ENCODE data around the gene GRIN2C.
"Not testable (repeated sequence)": the region's sequence is repeated elsewhere in the genome, so short reads cannot be mapped to it uniquely, and the experiment has no call there.

GRIN2C gene

GRCh38 chr17:74859459-74860228 is at the start of gene GRIN2C:
GRIN2C (minus strand) TSS chr17:74859885; CDS start chr17:74855092, 4,793 bp downstream.
- Histone ChIP-seq H3K4me3 (ENCODE audit: low read depth in 1 of 2, low read length in 2 of 2) (no peak within 1 kb of the TSS), H3K4me1 (ENCODE audit: control insufficient read depth in 1 of 2, insufficient read depth in 2 of 2, low read length in 2 of 2) (peaks cover 9 to 26% of the 10 kb centered on the region in 2 donors), H3K9ac (ENCODE audit: low read depth in 1 of 2, low read length in 2 of 2) (no peak within 1 kb of the TSS), H3K9me3 (ENCODE audit: control insufficient read depth in 1 of 2, low read length in 2 of 2) (no peaks in the 10 kb centered on the region), H3K36me3 (ENCODE audit: control insufficient read depth in 1 of 2, insufficient read depth in 2 of 2, low read length in 2 of 2) (no peaks in the 10 kb centered on the region), H3K27me3 (ENCODE audit: control insufficient read depth in 1 of 2, insufficient read depth in 2 of 2, low read length in 2 of 2) (peaks cover 40 to 52% of the 10 kb centered on the region in 2 donors), H3K27ac (ENCODE audit: low read depth, low read length) (no peak within 1 kb of the TSS)

GRCh38 chr17:74909097-74909496 is 49.4 kb upstream of the GRIN2C start:
- H3K27ac ChIP-seq (ENCODE audit: low read depth, low read length); H3K4me3 ChIP-seq (ENCODE audit: low read depth in 1 of 2, low read length in 2 of 2); H3K27me3 ChIP-seq (ENCODE audit: control insufficient read depth in 1 of 2, insufficient read depth in 2 of 2, low read length in 2 of 2); H3K4me1 ChIP-seq (ENCODE audit: control insufficient read depth in 1 of 2, insufficient read depth in 2 of 2, low read length in 2 of 2); H3K9ac ChIP-seq (ENCODE audit: low read depth in 1 of 2, low read length in 2 of 2); H3K9me3 ChIP-seq (ENCODE audit: control insufficient read depth in 1 of 2, low read length in 2 of 2); H3K36me3 ChIP-seq (ENCODE audit: control insufficient read depth in 1 of 2, insufficient read depth in 2 of 2, low read length in 2 of 2): not testable (repeated sequence)

- peaks cover 11 to 15% of the 10 kb centered on the region in 2 donors for H3K27me3 ChIP-seq (ENCODE audit: control insufficient read depth in 1 of 2, insufficient read depth in 2 of 2, low read length in 2 of 2)
Observed at GRCh38 chr17:74907012-74907411, 47.3 kb upstream of the GRIN2C start.

DNA sequence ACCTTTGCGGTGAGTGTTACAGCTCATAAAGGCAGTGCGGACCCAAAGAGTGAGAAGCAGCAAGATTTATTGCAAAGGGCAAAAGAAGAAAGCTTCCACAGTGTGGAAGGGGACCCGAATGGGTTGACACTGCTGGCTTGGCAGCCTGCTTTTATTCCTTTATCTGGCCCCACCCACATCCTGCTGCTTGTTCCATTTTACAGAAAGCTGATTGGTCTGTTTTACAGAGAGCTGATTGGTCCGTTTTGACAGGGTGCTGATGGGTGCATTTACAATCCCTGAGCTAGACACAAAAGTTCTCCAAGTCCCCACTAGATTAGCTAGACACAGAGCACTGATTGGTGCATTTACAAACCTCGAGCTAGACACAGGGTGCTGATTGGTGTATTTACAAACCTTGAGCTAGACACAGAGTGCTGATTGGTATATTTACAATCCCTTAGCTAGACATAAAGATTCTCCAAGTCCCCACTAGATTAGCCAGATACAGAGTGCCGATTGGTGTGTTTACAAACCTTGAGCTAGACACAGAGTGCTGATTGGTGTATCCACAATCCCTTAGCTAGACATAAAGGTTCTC is 46.6 kb upstream of the GRIN2C start:
- H3K9me3 ChIP-seq (ENCODE audit: control insufficient read depth in 1 of 2, low read length in 2 of 2); H3K4me3 ChIP-seq (ENCODE audit: low read depth in 1 of 2, low read length in 2 of 2); H3K36me3 ChIP-seq (ENCODE audit: control insufficient read depth in 1 of 2, insufficient read depth in 2 of 2, low read length in 2 of 2); H3K4me1 ChIP-seq (ENCODE audit: control insufficient read depth in 1 of 2, insufficient read depth in 2 of 2, low read length in 2 of 2); H3K9ac ChIP-seq (ENCODE audit: low read depth in 1 of 2, low read length in 2 of 2); H3K27ac ChIP-seq (ENCODE audit: low read depth, low read length): not testable (repeated sequence)
- peaks cover 11 to 18% of the 10 kb centered on the region in 2 donors for H3K27me3 ChIP-seq (ENCODE audit: control insufficient read depth in 1 of 2, insufficient read depth in 2 of 2, low read length in 2 of 2)

More at GRCh38 chr17:74907012-74907411, 47.3 kb upstream of the GRIN2C start:
- H3K9ac ChIP-seq (ENCODE audit: low read depth in 1 of 2, low read length in 2 of 2), result no peak overlapping the region
- no peaks in the 10 kb centered on the region for H3K9me3 ChIP-seq (ENCODE audit: control insufficient read depth in 1 of 2, low read length in 2 of 2)
- no peak overlapping the region for H3K4me3 ChIP-seq (ENCODE audit: low read depth in 1 of 2, low read length in 2 of 2)
- no peaks in the 10 kb centered on the region for H3K36me3 ChIP-seq (ENCODE audit: control insufficient read depth in 1 of 2, insufficient read depth in 2 of 2, low read length in 2 of 2)
- H3K27ac ChIP-seq (ENCODE audit: low read depth, low read length), result no peak overlapping the region
- no peaks in the 10 kb centered on the region for H3K4me1 ChIP-seq (ENCODE audit: control insufficient read depth in 1 of 2, insufficient read depth in 2 of 2, low read length in 2 of 2)

DNA sequence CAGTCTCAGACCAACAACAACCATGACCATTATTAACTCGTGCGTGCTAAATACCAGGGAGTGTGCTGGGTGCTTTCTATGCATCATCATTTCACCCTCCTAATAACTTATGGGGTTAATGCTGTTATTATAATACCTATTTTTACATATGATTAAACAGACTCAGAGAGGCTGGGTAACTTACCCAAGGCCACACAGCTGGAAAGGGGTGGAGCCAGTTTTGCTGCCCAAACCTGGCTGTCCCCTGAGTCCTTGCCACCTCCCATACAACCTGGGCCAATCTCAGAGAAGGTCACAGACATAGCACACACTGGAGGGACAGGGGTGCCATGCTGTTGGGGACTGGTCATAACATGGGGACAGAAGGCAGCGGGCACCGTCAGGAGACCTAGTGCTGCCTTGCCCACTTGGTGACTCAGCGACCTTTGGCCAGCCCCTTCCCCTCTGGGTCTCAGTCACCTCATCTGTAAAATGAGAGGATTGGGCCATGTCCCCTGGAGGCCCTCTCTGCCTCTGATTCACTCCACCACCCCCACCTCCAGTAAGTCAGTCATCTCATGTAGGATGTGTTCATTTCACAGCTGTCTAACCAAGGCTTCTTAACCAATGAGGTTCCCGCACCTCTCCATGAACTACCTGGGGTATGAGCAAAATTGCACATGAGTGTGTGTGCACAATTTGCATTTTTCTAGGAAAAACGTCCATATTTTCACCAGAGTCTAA is 45.2 kb upstream of the GRIN2C start:
- Histone ChIP-seq H3K9ac (ENCODE audit: low read depth in 1 of 2, low read length in 2 of 2) (no peak overlapping the region), H3K9me3 (ENCODE audit: control insufficient read depth in 1 of 2, low read length in 2 of 2) (no peaks in the 10 kb centered on the region), H3K27me3 (ENCODE audit: control insufficient read depth in 1 of 2, insufficient read depth in 2 of 2, low read length in 2 of 2) (peaks cover 11 to 20% of the 10 kb centered on the region in 2 donors), H3K4me1 (ENCODE audit: control insufficient read depth in 1 of 2, insufficient read depth in 2 of 2, low read length in 2 of 2) (no peaks in the 10 kb centered on the region), H3K4me3 (ENCODE audit: low read depth in 1 of 2, low read length in 2 of 2) (no peak overlapping the region), H3K27ac (ENCODE audit: low read depth, low read length) (no peak overlapping the region), H3K36me3 (ENCODE audit: control insufficient read depth in 1 of 2, insufficient read depth in 2 of 2, low read length in 2 of 2) (no peaks in the 10 kb centered on the region)

- no peak overlapping the region for H3K4me3 ChIP-seq (ENCODE audit: low read depth in 1 of 2, low read length in 2 of 2)
- H3K27ac ChIP-seq (ENCODE audit: low read depth, low read length), result no peak overlapping the region
- no peak overlapping the region for H3K9ac ChIP-seq (ENCODE audit: low read depth in 1 of 2, low read length in 2 of 2)
- H3K9me3 ChIP-seq (ENCODE audit: control insufficient read depth in 1 of 2, low read length in 2 of 2), result no peaks in the 10 kb centered on the region
- H3K4me1 ChIP-seq (ENCODE audit: control insufficient read depth in 1 of 2, insufficient read depth in 2 of 2, low read length in 2 of 2), result no peaks in the 10 kb centered on the region
- H3K36me3 ChIP-seq (ENCODE audit: control insufficient read depth in 1 of 2, insufficient read depth in 2 of 2, low read length in 2 of 2), result no peaks in the 10 kb centered on the region
- peaks cover 11 to 20% of the 10 kb centered on the region in 2 donors for H3K27me3 ChIP-seq (ENCODE audit: control insufficient read depth in 1 of 2, insufficient read depth in 2 of 2, low read length in 2 of 2)
Observed at GRCh38 chr17:74903671-74904070, 44.0 kb upstream of the GRIN2C start.

- Histone ChIP-seq H3K4me3 (ENCODE audit: low read depth in 1 of 2, low read length in 2 of 2) (no peak overlapping the region), H3K27me3 (ENCODE audit: control insufficient read depth in 1 of 2, insufficient read depth in 2 of 2, low read length in 2 of 2) (peaks cover 11 to 20% of the 10 kb centered on the region in 2 donors), H3K36me3 (ENCODE audit: control insufficient read depth in 1 of 2, insufficient read depth in 2 of 2, low read length in 2 of 2) (no peaks in the 10 kb centered on the region), H3K4me1 (ENCODE audit: control insufficient read depth in 1 of 2, insufficient read depth in 2 of 2, low read length in 2 of 2) (no peaks in the 10 kb centered on the region), H3K9ac (ENCODE audit: low read depth in 1 of 2, low read length in 2 of 2) (no peak overlapping the region), H3K27ac (ENCODE audit: low read depth, low read length) (no peak overlapping the region), H3K9me3 (ENCODE audit: control insufficient read depth in 1 of 2, low read length in 2 of 2) (no peaks in the 10 kb centered on the region)
Observed at GRCh38 chr17:74903034-74903433, 43.3 kb upstream of the GRIN2C start.

GRCh38 chr17:74901353-74902135 is 41.9 kb upstream of the GRIN2C start:
- Histone ChIP-seq H3K27me3 (ENCODE audit: control insufficient read depth in 1 of 2, insufficient read depth in 2 of 2, low read length in 2 of 2) (peaks cover 14 to 24% of the 10 kb centered on the region in 2 donors), H3K4me3 (ENCODE audit: low read depth in 1 of 2, low read length in 2 of 2) (no peak overlapping the region), H3K9ac (ENCODE audit: low read depth in 1 of 2, low read length in 2 of 2) (no peak overlapping the region), H3K27ac (ENCODE audit: low read depth, low read length) (no peak overlapping the region), H3K36me3 (ENCODE audit: control insufficient read depth in 1 of 2, insufficient read depth in 2 of 2, low read length in 2 of 2) (no peaks in the 10 kb centered on the region), H3K9me3 (ENCODE audit: control insufficient read depth in 1 of 2, low read length in 2 of 2) (no peaks in the 10 kb centered on the region), H3K4me1 (ENCODE audit: control insufficient read depth in 1 of 2, insufficient read depth in 2 of 2, low read length in 2 of 2) (no peaks in the 10 kb centered on the region)

GRCh38 chr17:74900208-74900607 is 40.5 kb upstream of the GRIN2C start:
- no peaks in the 10 kb centered on the region for H3K9me3 ChIP-seq (ENCODE audit: control insufficient read depth in 1 of 2, low read length in 2 of 2)
- H3K27ac ChIP-seq (ENCODE audit: low read depth, low read length), result no peak overlapping the region
- no peaks in the 10 kb centered on the region for H3K4me1 ChIP-seq (ENCODE audit: control insufficient read depth in 1 of 2, insufficient read depth in 2 of 2, low read length in 2 of 2)
- no peaks in the 10 kb centered on the region for H3K36me3 ChIP-seq (ENCODE audit: control insufficient read depth in 1 of 2, insufficient read depth in 2 of 2, low read length in 2 of 2)
- no peak overlapping the region for H3K4me3 ChIP-seq (ENCODE audit: low read depth in 1 of 2, low read length in 2 of 2)
- no peak overlapping the region for H3K9ac ChIP-seq (ENCODE audit: low read depth in 1 of 2, low read length in 2 of 2)
- H3K27me3 ChIP-seq (ENCODE audit: control insufficient read depth in 1 of 2, insufficient read depth in 2 of 2, low read length in 2 of 2), result peaks cover 22 to 31% of the 10 kb centered on the region in 2 donors
